ENCODE data around the gene SLC16A7.

GRCh38 chr12:59632408-59632807, 36.6 kb downstream of the SLC16A7 start:
- TF ChIP-seq E2F4 (IDR thresholded peaks at IDR 0.05; ENCODE audit: low read depth, low read length) (no peak), STAT3 (IDR thresholded peaks at IDR 0.05; ENCODE audit: low read depth, low read length) (no peak), SIN3A (IDR thresholded peaks at IDR 0.05; ENCODE audit: low read depth, low read length) (no peak), MTA3 (IDR thresholded peaks at IDR 0.05; ENCODE audit: borderline replicate concordance, low read length) (no peak), POLR2A (IDR thresholded peaks at IDR 0.05; ENCODE audit: low read depth, low read length) (no peak), TBL1XR1 (IDR thresholded peaks at IDR 0.05; ENCODE audit: low read depth, low read length) (no peak), YY1 (IDR thresholded peaks at IDR 0.05; ENCODE audit: low read depth, low read length) (no peak), CHD2 (IDR thresholded peaks at IDR 0.05; ENCODE audit: borderline replicate concordance, low read depth, low read length) (no peak), EGR1 (IDR thresholded peaks at IDR 0.05; ENCODE audit: borderline replicate concordance in 1 of 2, low read depth in 2 of 2, low read length in 2 of 2) (no peak), BRCA1 (IDR thresholded peaks at IDR 0.05; ENCODE audit: low read depth, low read length) (no peak), POLR2AphosphoS5 (IDR thresholded peaks at IDR 0.05; ENCODE audit: low read length) (no peak)
